Suppressor macrophage treated with lipopolysaccharide for 4 hours (primary cell): ENCODE measurements around the gene RNASE11.
"Not testable (repeated sequence)": the region's sequence is repeated elsewhere in the genome, so short reads cannot be mapped to it uniquely, and the experiment has no call there.

Experiments used
- DNase-seq: peaks from one replicate; pipeline ENCODE4 v3.0.0-alpha.2; 2020

RNASE11 gene

DNA sequence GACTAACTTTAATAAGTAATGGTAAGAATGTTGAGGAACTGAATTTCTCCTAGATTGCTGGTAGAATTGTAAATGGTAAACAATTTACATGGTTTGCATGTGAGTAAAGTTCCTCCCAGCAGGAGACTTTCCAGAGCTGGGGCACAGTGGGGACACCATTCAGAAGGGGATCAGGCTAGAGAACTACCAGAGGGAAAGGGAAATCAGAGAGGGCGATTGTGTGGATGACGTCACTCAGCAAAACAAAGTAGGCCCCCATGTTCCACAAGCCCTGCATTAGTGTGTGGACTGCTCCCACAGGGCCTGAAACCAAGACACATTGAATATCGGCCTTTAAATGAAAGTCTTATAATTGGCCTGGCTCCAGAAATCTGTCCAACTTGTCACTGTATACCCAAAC is 9.5 kb downstream of the RNASE11 start:
- no peak for DNase-seq

DNA sequence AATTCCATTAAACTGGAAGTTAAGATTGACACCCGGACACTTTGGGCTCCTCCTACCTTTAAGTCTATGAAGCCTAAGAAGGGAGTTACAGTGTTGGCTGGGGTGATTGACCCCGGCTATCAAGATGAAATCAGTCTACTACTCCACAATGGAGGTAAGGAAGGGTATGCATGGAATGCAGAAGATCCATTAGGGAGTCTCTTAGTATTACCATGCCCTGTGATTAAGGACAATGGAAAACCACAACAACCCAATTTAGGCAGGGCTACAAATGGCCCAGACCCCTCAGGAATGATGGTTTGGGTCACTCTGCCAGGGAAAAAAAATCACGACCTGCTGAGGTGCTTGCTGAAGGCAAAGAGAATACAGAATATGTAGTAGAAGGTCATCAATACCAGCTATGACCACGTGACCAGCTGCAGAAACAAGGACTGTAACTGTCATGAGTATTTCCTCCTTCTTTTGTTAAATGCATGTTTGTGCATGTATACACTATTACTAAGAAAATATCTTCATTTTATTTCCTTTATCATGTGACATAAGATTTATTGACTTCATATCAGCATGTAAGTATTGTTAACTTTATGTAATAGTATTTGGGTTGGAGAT is 15.3 kb downstream of the RNASE11 start:
- not testable (repeated sequence) for DNase-seq

DNA sequence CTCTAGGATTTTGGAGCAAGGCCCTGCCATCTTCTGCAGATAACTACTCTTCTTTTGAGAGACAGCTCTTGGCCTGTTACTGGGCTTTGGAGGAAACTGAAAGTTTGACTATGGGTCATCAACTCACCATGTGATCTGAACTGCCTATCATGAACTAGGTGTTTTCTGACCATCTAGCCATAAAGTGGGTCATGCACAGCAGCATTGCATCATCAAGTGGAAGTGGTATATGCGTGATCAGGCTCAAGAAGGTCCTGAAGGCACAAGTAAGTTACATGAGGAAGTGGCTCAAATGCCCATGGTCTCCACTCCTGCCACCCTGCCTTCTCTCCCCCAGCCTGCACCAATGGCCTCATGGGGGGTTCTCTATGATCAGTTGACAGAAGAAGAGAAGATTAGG is 17.1 kb downstream of the RNASE11 start:
- peak; percentile 60 for DNase-seq

DNA sequence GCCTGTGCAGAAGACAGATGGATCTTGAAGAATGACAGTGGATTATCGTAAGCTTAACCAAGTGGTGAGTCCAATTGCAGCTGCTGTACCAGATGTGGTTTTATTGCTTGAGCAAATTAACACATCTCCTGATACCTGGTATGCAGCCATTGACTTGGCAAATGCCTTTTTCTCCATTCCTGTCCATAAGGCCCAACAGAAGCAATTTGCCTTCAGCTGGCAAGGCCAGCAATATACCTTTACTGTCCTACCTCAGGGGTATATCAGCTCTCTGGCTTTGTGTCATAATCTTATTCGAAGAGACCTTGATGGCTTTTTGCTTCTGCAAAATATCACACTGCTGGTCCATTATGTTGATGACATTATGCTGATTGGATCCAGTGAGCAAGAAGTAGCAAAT is 17.9 kb downstream of the RNASE11 start:
- DNase-seq: not testable (repeated sequence)

DNA sequence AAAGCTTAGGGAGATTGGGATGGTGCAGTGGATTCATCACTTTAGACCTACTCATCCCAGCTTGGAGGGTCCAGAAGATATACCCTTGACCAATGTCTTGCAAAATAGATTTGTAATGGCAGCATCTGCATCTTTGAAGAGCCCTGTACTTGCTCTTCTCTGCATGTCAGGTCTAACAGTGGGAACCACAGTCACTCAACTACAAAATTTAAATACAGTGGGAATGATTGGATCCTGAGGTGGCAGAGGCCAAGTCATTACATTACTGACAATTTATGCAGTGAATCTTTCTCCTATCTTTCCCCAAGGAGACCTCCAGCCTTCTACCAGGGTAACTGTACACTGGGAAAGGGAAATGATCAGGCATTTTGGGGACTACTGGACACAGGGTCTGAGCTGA is 18.7 kb downstream of the RNASE11 start:
- DNase-seq: no peak

DNA sequence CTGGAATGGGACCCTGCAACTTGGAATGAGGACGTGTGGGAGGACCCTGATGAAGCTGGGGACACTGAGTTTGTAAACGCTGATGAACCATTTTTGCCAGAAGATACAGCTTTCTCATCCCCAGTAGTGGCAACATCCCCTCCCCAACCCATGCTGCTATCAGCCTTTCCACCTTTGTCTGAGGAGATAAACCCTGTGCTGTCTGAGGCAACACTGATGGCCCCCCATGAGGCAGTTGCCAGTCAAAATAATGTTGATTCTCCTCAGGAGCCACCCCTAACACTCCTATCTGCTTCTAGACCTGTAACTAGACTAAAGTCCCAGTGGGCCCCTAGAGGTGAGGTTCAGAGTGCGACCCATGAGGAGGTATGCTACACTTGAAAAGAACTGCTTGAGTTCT is 19.4 kb downstream of the RNASE11 start:
- DNase-seq: no peak

DNA sequence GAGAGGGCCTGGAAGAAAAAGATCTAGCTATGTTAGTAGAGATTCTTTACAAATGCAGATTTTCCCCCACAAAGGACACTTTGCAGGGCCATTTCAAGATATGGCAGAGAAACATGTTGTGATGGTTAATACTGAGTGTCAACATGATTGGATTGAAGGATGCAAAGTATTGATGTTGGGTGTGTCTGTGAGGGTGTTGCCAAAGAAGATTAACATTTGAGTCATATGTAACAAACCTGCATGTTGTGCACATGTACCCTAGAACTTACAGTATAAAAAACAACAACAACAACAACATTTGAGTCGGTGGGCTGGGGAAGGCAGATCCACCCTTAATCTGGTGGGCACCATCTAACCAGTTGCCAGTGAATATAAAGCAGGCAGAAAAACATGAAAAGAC is 20.6 kb downstream of the RNASE11 start:
- not testable (repeated sequence) for DNase-seq

DNA sequence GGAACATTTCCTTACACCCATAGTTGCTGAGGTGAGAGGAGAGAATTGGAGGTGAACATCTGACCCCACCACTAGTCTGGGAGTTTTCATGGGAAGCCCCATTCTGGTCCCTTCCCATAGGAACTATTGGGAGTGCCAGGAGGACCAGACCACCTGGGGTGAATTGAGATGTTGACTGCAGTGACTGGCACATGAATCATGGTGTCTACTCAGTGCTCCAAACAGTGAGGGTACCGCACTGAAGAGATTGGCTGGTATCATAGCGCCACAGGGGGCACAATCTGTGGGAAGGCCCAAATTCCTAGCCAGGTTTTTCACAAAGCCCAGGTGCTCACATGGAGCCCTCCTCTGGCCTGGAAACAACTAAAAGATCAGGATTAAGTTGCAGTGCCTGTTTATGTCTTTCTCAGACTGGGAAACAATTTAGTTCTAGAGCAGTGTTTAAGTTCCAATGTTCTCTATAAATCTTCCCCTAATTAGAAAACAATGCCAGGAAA is 23.3 kb downstream of the RNASE11 start:
- DNase-seq: no peak

DNA sequence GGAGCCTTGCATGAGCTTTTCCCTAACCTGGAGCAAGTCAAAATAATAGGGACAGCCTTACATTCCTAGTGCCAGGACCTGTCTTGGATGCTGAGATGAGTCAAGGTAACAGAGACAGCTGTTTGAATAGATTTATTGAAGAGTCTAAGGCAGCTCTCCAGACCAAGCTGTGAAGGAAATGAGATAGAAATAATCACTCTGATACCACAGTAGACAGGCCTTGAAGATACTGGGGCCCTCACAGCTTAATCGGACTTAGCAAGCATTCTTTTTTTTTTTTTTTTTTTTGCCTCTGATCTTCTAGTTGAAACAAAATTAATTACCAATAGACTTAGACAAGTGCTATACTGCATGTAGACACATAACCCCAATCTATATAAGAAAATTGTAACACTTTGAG is 23.8 kb downstream of the RNASE11 start:
- no peak for DNase-seq

DNA sequence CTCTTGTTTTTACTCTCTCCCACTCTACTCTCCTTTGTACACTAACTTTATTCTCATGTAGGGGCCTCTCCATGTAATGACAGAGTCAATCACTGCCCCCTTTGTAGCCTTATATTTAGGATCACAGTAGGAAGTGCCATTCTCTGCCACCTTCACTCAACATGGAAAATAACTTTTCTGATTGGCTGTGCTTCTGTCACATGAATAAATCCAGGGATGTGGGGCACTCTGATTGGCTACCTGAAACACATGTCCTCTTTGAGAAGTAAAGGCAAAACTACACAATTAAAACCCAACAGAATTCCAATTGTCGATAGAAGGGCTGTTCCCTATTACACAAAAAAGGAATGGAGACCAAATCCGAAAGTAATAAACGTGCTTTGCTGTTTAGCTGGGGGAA is 26.8 kb downstream of the RNASE11 start, which contains the start of gene RNASE9:
RNASE9 (minus strand) TSS at position 87 of the 400 bp plus-strand sequence.
- DNase-seq: no peak

DNA sequence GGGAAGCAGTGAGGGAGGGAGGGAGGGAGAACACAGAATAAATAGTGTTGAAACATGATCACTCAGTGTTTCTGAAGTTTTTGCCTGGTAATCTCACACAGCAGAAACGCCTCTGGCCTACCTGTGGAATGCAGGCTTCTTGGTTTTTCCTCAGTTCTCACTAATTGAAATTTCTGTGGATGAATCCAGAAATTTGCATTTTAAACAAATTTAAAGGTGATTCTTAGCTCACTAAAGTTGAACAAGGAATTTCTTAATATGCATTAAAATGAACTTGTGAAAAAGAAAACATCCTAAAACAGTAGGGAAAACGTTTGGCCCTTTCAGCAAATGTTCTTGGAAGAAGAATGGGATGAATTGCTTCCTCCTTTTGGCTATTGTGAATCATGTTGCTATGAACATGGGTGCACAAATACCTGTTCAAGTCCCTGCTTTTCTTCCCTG is 28.3 kb downstream of the RNASE11 start:
- no peak for DNase-seq

DNA sequence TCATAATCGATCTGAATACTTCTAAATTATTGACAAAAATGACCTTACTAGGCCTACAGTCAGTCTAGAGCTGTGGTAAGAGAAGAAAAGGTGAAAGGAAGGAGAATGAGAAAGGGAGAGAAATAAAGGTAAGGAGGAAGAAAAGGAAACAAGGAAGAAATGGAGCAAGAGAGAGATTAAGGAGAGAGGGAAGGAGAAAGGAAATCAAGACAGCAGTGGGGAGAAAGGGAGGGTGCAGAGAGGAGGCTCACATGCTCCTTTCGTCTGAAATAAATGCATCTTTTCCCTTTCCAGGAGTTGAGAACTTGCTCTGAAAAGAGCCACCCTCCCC is 30.6 kb downstream of the RNASE11 start:
- no peak for DNase-seq

DNA sequence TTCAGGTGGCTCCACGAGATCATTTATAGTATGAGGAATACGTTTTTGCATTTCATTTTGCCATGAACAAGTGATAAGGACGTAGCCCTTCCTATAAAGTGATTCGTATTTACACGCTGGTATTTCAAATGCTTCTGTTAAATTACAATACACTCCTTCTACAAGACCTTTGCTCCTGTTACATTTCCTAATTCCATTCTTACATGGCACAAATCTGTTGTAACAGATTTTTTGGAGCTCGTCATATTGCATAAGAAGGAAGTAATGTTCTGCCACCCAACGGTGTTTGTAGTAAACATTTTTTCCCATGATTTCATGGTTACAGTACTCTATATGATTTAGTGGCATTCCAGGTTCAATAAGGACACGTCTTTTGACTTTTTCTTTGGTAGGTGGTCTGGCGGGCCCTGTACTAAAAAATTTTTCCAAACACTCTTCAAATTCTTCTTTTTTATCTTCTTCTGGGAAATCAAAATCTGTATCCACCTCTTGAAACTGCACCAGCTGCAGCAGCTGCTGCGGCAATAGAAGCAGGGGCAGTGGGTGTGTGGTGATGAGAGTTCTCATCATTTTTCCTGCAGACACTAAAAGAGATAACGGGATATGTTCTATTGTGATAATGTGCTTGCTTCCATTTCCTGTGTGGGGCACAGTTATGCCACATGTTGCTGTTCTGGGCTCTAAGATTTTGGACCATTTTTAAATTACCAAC is 31.1 kb downstream of the RNASE11 start:
- DNase-seq: peak; percentile 52

DNA sequence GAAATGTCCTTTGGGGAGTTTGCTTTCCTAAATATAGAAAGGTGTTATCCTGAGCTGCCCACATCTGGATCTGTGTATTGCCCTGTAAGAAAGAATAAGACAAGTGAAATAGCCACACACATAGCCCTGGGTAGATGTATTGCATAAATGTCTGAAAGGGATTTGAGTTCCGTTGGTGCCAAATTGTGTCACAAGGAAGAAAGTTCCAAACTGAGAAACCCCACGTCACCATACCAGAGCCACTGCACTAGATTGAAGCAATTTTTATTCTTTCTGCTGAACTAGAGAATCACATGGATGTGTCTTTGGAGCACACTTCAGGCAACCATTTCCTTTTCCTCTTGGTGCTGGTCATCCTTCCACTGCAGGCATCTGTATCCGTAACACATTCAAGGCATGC is 32.0 kb downstream of the RNASE11 start:
- peak; percentile 18 for DNase-seq

DNA sequence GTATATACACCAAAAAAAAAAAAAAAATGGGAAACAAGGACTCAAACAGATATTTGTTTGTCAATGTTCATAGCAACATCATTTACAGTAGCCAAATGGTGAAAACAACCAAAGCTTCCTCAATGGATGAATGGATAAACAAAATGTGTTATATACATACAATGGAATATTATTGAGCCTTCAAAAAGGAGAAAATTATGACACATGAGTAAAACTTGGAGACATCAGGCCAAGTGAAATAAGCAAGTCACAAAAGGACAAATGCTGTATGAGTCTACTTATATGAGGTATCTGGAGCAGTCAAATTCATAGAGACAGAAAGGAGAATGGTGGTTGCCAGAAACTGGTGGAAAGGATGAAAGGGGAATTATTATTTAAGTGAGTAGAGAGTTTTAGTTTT is 34.8 kb downstream of the RNASE11 start:
- DNase-seq: no peak

DNA sequence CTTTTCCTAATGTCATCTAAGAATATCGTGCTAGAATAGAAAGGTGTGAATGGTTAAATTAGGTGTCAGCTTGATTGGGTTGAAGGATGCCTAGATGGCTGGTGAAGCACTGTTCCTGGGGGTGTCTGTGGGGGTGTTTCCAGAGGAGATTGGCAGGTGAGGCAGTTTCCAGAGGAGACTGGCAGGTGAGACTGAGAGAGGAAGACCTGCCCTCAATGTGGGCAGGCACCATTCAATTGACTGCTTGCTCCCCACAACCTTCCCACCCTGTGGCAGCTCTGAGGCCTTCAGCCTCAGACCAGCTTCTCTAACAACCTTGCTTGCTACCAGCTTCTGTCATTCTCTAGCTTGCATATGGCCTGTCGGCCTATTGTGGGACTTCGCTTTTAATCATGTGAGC is 36.2 kb downstream of the RNASE11 start:
- no peak for DNase-seq

DNA sequence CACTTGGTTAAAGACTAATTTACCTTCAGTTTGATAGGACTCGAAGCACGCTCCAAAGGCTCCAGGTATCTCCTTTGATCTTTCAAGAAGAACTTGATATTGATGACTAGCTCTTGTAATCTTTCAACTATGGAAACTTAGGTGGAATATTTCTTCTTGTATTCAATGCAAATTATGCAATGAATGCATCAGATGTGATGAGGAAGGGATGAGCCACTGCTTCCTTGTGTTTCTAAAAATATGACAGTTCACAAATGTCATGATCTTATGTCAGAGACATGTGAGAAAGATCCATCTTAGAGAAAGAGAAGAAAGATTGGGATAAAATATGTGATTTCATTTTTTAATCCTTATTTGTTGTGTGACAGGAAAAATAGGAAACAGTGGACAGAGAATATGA is 36.9 kb downstream of the RNASE11 start:
- peak; percentile 70 for DNase-seq

DNA sequence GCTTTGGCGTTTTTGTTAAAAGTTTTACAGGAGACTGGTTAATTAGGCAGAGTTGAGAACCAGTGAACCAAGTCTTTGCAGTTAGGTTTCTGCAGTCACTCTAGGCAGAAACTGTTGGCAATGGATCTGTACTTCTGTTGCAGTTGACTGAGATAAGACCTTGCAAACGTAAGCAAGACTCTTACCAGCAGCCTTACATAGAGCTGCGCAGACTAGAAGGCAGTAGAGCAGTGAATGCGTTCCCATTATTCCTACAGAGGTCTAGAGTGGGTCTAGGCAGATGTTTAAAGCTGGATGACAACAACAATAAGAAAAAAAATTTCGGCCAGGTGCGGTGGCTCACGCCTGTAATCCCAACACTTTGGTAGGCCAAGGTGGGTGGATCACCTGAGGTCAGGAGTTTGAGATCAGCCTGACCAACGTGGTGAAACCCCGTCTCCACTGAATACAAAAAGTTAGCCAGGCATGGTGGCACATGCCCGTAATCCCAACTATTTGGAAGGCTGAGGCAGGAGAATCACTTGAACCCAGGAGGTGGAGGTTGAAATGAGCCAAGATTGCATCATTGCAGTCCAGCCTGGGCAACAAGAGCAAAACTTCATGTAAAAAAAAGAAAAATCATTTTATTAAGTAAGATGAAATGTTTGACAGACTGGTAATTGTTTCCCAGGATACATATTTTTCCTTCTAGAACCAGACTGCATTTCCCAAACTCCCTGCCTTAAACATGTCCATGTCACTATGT is 39.2 kb downstream of the RNASE11 start:
- no peak for DNase-seq

DNA sequence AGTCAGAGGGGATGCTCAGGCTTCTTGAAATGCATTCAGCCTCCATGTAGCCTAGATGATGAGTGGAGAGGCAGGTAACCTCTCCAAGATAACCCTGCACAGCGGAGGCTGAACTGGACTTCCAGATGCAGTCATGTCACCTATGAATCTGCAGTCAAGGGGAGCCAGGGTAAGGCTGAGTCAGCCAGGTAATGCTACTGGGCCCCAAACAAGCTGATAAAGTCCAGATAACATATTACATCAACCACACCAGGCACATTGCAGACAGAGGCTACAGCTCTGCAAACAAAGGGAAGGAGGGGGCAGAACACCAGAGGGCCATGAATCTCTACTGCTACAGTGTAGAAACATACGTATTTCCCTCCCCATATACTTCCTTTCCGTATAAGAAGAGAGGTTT is 40.9 kb downstream of the RNASE11 start:
- no peak for DNase-seq

DNA sequence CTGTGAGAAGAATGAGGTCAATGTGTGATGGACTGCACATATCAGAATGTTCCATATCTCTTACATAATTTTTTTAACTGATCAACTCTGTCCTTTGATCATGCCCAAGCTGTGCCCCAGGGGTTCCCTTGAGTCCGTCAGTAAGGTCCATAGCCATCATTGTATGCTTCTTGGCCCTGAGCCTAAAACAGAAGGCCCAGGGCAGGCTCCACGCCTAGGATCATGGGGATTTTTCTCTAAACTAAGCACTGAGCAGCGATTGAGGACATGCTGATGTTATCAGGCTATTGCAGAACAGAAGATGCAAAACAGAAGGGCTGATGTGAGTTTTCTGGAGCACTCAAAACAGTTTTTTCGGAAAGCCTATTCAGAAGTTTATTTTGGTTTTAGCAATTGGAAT is 47.9 kb downstream of the RNASE11 start:
- DNase-seq: no peak
